SK-N-MC (cell line): ENCODE measurements around the gene APCS.

Experiments
- EZH2 ChIP-seq: fragments of 200-600 bp; sonication (generic); IDR thresholded peaks from one replicate; pipeline ENCODE4 v1.6.1; 2017; ENCODE audit warnings: antibody characterized with exemption
- POLR2AphosphoS5 ChIP-seq: IDR thresholded peaks from 2 replicates; pipeline ENCODE4 v1.6.1; 2012; ENCODE audit warnings: mild to moderate bottlenecking, low read depth, low read length, borderline replicate concordance

GRCh38 chr1:159554261-159554660, 33.4 kb upstream of the APCS start:
- TF ChIP-seq EZH2 = no peak
- no peak for TF ChIP-seq POLR2AphosphoS5
